Left ventricle myocardium inferior (tissue), 1 donor: Measurements from ENCODE around the gene PPIP5K2. TPM values are rescaled to one million over a fixed set of nuclear protein-coding genes. Genes with fewer than 3 reads are reported as not detected.
A peak's percentile ranks its signal among the peaks of the same experiment; 100 is the strongest.

ENCODE experiments used
- DNase-seq: peaks from one replicate; pipeline ENCODE4 v3.0.0-alpha.2; 2020
- H3K27ac ChIP-seq: fragments of 200-600 bp; replicated peaks from 2 replicates; pipeline ENCODE4 v1.8.0; 2021
- H3K27me3 ChIP-seq: fragments of 200-600 bp; 2 replicates; pipeline ENCODE4 v1.8.0; 2021; ENCODE audit warnings: low read depth
- H3K36me3 ChIP-seq: fragments of 200-600 bp; 2 replicates; pipeline ENCODE4 v1.8.0; 2021
- H3K4me1 ChIP-seq: fragments of 200-600 bp; 2 replicates; pipeline ENCODE4 v1.8.0; 2021
- H3K4me3 ChIP-seq: fragments of 200-600 bp; 2 replicates; pipeline ENCODE4 v1.8.0; 2021; ENCODE audit warnings: mild to moderate bottlenecking, moderate library complexity
- H3K9me3 ChIP-seq: fragments of 200-600 bp; replicated peaks from 2 replicates; pipeline ENCODE4 v1.8.0; 2021
- CTCF ChIP-seq: fragments of 200-600 bp; IDR thresholded peaks from 2 replicates; pipeline ENCODE4 v1.8.0; 2021; ENCODE audit warnings: antibody characterized with exemption, mild to moderate bottlenecking, borderline replicate concordance
- intact Hi-C: fragments of 100-400 bp; cut with micrococcal nuclease; formaldehyde crosslinking; loops from one replicate; pipeline ENCODE4 v1.11.0; 2022
- total RNA-seq: library from RNA; stranded (reverse); fragmentation: NEBNext Ultra II Directional; extraction: Animal tissue kit (Norgen Biotek cat#: 25700); gene quantifications from one replicate; pipeline ENCODE4 v1.2.1, GENCODE V29; 2021
- donor health status: DM: no; HTN: yes; CAD: no; lungs with severe emphysema.

PPIP5K2 gene
- total RNA-seq, 1 donor from 2014 or later: 28.5 TPM

GRCh38 chr5:103120607-103121200, 603 bp downstream of the PPIP5K2 start:
- TF ChIP-seq CTCF: no peak
- no peaks in the 10 kb centered on the region for H3K9me3 ChIP-seq
- intact Hi-C loops: no loop called here
- no peaks in the 10 kb centered on the region for H3K27me3 ChIP-seq
- H3K4me3 ChIP-seq: peak overlapping the region; percentile 86
- no peaks in the 10 kb centered on the region for H3K36me3 ChIP-seq
- H3K4me1 ChIP-seq: peaks cover 68% of the 10 kb centered on the region
- DNase-seq: no peak
- H3K27ac ChIP-seq: peak overlapping the region; percentile 97

- Histone ChIP-seq H3K4me1 (peaks cover 65% of the 10 kb centered on the region), H3K36me3 (no peaks in the 10 kb centered on the region), H3K27me3 (no peaks in the 10 kb centered on the region), H3K27ac (no peak overlapping the region), H3K4me3 (peak overlapping the region; percentile 86), H3K9me3 (no peaks in the 10 kb centered on the region)
- no peak for DNase-seq
- intact Hi-C loops: no loop called here
- no peak for TF ChIP-seq CTCF
These were observed 2.1 kb downstream of the PPIP5K2 start for GRCh38 chr5:103122242-103122641.

- no peaks in the 10 kb centered on the region for H3K27me3 ChIP-seq
These were observed 6.5 kb downstream of the PPIP5K2 start for GRCh38 chr5:103126557-103126956.

GRCh38 chr5:103127292-103127817, 7.3 kb downstream of the PPIP5K2 start:
- no peak overlapping the region for H3K27ac ChIP-seq
- no peak for TF ChIP-seq CTCF
- no peaks in the 10 kb centered on the region for H3K27me3 ChIP-seq
- peaks cover 15% of the 10 kb centered on the region for H3K36me3 ChIP-seq
- H3K4me1 ChIP-seq: peaks cover 42% of the 10 kb centered on the region
- no peak for DNase-seq
- H3K4me3 ChIP-seq: no peak overlapping the region
- intact Hi-C loops: no loop called here
- H3K9me3 ChIP-seq: no peaks in the 10 kb centered on the region

More at GRCh38 chr5:103126557-103126956, 6.5 kb downstream of the PPIP5K2 start:
- intact Hi-C loops: no loop called here
- peaks cover 15% of the 10 kb centered on the region for H3K36me3 ChIP-seq
- no peak for DNase-seq
- no peak overlapping the region for H3K4me3 ChIP-seq
- no peak overlapping the region for H3K27ac ChIP-seq
- TF ChIP-seq CTCF: no peak
- H3K4me1 ChIP-seq: peaks cover 49% of the 10 kb centered on the region
- H3K9me3 ChIP-seq: no peaks in the 10 kb centered on the region

- no peaks in the 10 kb centered on the region for H3K27me3 ChIP-seq
- H3K27ac ChIP-seq: no peak overlapping the region
- H3K4me1 ChIP-seq: peaks cover 33% of the 10 kb centered on the region
- intact Hi-C loops: no loop called here
- no peak for DNase-seq
- TF ChIP-seq CTCF: no peak
- H3K36me3 ChIP-seq: peaks cover 15% of the 10 kb centered on the region
- H3K9me3 ChIP-seq: no peaks in the 10 kb centered on the region
- H3K4me3 ChIP-seq: no peak overlapping the region
These were observed 8.1 kb downstream of the PPIP5K2 start for GRCh38 chr5:103128202-103128601.
